ENCODE data around the gene BAX. TPM values are rescaled to one million over a fixed set of nuclear protein-coding genes. Genes with fewer than 3 reads are reported as not detected.

Gene BAX
- total RNA-seq, 1 experiment from 2014 or later = 107 TPM

DNA sequence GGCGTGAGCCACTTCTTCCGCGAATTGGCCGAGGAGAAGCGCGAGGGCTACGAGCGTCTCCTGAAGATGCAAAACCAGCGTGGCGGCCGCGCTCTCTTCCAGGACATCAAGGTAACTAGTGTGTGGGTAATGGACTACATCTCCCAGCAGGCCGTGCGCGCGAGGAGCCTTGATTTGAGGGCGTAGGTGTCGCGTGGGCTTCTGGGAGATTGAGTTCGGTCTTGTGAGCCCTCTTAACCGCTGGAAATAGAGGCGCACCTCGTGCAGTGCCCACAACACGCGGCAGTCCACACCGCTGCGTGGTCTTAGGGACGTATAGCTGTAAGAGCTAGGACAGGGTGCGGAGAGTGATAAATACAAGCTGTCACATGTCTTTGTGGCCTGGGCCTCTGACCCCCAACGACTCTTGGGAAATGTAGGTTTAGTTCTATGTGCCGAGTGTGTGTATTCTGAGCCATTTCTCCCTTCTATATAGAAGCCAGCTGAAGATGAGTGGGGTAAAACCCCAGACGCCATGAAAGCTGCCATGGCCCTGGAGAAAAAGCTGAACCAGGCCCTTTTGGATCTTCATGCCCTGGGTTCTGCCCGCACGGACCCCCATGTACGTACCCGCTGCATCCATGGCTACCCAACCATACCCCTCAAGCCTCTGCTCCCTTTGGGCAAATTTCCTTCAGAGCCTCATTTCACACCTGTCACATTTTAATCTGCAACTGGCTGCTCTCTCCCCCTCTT is 11.3 kb downstream of the BAX start:
- Mint-ChIP-seq H3K36me3 (ENCODE audit: insufficient read depth, unreplicated experiment) (peaks cover 100% of the 10 kb centered on the region), H3K9me3 (ENCODE audit: unreplicated experiment) (no peaks in the 10 kb centered on the region), H3K27me3 (ENCODE audit: insufficient read depth, unreplicated experiment) (no peaks in the 10 kb centered on the region), H3K4me1 (ENCODE audit: low read depth, unreplicated experiment) (peaks cover 38% of the 10 kb centered on the region), H3K27ac (ENCODE audit: unreplicated experiment) (peak overlapping the region; percentile 96), H3K4me3 (ENCODE audit: unreplicated experiment) (peak overlapping the region; percentile 96)
- TF ChIP-seq, protein P1, sequence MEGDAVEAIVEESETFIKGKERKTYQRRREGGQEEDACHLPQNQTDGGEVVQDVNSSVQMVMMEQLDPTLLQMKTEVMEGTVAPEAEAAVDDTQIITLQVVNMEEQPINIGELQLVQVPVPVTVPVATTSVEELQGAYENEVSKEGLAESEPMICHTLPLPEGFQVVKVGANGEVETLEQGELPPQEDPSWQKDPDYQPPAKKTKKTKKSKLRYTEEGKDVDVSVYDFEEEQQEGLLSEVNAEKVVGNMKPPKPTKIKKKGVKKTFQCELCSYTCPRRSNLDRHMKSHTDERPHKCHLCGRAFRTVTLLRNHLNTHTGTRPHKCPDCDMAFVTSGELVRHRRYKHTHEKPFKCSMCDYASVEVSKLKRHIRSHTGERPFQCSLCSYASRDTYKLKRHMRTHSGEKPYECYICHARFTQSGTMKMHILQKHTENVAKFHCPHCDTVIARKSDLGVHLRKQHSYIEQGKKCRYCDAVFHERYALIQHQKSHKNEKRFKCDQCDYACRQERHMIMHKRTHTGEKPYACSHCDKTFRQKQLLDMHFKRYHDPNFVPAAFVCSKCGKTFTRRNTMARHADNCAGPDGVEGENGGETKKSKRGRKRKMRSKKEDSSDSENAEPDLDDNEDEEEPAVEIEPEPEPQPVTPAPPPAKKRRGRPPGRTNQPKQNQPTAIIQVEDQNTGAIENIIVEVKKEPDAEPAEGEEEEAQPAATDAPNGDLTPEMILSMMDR (IDR thresholded peaks at IDR 0.05; ENCODE audit: insufficient read depth in 1 of 2, low read depth in 1 of 2, low read length in 1 of 2, severe bottlenecking in 1 of 2, unreplicated experiment in 1 of 2) = no peak
- TSS peak; percentile 84 for BruUV-seq (replicated peaks)
- Histone ChIP-seq H3K27me3 (replicated peaks; ENCODE audit: control insufficient read depth, insufficient read depth, low read length) (no peaks in the 10 kb centered on the region), H3K4me3 (ENCODE audit: low read depth, low read length) (peak overlapping the region; percentile 95), H3K4me1 (peaks cover 27% of the 10 kb centered on the region), H3K36me3 (ENCODE audit: control insufficient read depth, insufficient read depth, low read length) (peaks cover 13% of the 10 kb centered on the region), H3K9me3 (0 out of 2 replicates have a peak, but pooled peaks cover 3% of the 10 kb centered on the region)
- intact Hi-C loops (cut with micrococcal nuclease; ENCODE audit: unreplicated experiment) = no loop called here
- peak; percentile 79 to 84 for DNase-seq
- POLR2A ChIA-PET = interaction anchor here (0.6 to 2.5 kb wide), 7 partner anchors 11 to 121 kb away, joined by 3 to 16 read pairs (median 4); partner anchors contain the start of genes GYS1, NUCB1 and RUVBL2
- CTCF ChIA-PET = interaction anchor here (2.1 kb wide), 1 partner anchor 27 kb away, joined by 8 read pairs; the partner anchor contains the start of genes GYS1 and RUVBL2

- DNase-seq = no peak
These were observed 12.1 kb downstream of the BAX start for GRCh38 chr19:48966541-48967345.

More at GRCh38 chr19:48966541-48967345, 12.1 kb downstream of the BAX start:
- ChIA-PET POLR2A (interaction anchor here (0.5 to 2.5 kb wide), 10 partner anchors 10 to 173 kb away, joined by 3 to 16 read pairs (median 4); partner anchors contain the start of genes BAX, GYS1, NUCB1 and RUVBL2), CTCF (interaction anchor here (1.2 to 2.1 kb wide), 2 partner anchors 27 to 48 kb away, joined by 3 to 8 read pairs; partner anchors contain the start of genes GYS1 and RUVBL2)
- intact Hi-C loops (cut with micrococcal nuclease; ENCODE audit: unreplicated experiment) = no loop called here
- no peaks in the 10 kb centered on the region for H3K9me3 Mint-ChIP-seq (ENCODE audit: unreplicated experiment)
- peaks cover 30% of the 10 kb centered on the region for H3K4me1 Mint-ChIP-seq (ENCODE audit: low read depth, unreplicated experiment)
- Histone ChIP-seq H3K4me1 (peaks cover 21% of the 10 kb centered on the region), H3K9me3 (0 out of 2 replicates have a peak, but pooled peaks cover 3% of the 10 kb centered on the region), H3K27me3 (replicated peaks; ENCODE audit: control insufficient read depth, insufficient read depth, low read length) (no peaks in the 10 kb centered on the region), H3K4me3 (ENCODE audit: low read depth, low read length) (peak overlapping the region; percentile 95), H3K36me3 (ENCODE audit: control insufficient read depth, insufficient read depth, low read length) (peaks cover 13% of the 10 kb centered on the region)
- H3K36me3 Mint-ChIP-seq (ENCODE audit: insufficient read depth, unreplicated experiment) = peaks cover 100% of the 10 kb centered on the region
- BruUV-seq (replicated peaks) = no TSS peak
- TF ChIP-seq, protein P1 (IDR thresholded peaks at IDR 0.05; ENCODE audit: insufficient read depth in 1 of 2, low read depth in 1 of 2, low read length in 1 of 2, severe bottlenecking in 1 of 2, unreplicated experiment in 1 of 2) = no peak
- H3K4me3 Mint-ChIP-seq (ENCODE audit: unreplicated experiment) = peak overlapping the region; percentile 96
- H3K27ac Mint-ChIP-seq (ENCODE audit: unreplicated experiment) = peak overlapping the region; percentile 96
- H3K27me3 Mint-ChIP-seq (ENCODE audit: insufficient read depth, unreplicated experiment) = no peaks in the 10 kb centered on the region

Measured in Caco-2 (cell line).